Vagina (tissue), 2 donors: ENCODE results near the gene SFN. TPM values are rescaled to one million over a fixed set of nuclear protein-coding genes. Genes with fewer than 3 reads are reported as not detected.
"Not testable (repeated sequence)": the region's sequence is repeated elsewhere in the genome, so short reads cannot be mapped to it uniquely, and the experiment has no call there.

Experiments used
- DNase-seq, 2 donors: peaks; one replicate each; pipeline ENCODE4 v3.0.0-alpha.2; 2017; ENCODE audit errors: extremely low spot score in 2 of 2
- H3K27ac ChIP-seq: fragments of 200-600 bp; sonication (generic); one replicate; pipeline ENCODE4 v1.5.1; 2019
- H3K27me3 ChIP-seq: fragments of 200-600 bp; sonication (generic); one replicate; pipeline ENCODE4 v1.5.1; 2019
- H3K36me3 ChIP-seq, 2 donors: fragments of 200-600 bp; sonication (generic); one replicate each; pipeline ENCODE4 v1.5.1; 2017 to 2019
- H3K4me1 ChIP-seq: fragments of 200-600 bp; sonication (generic); one replicate; pipeline ENCODE4 v1.5.1; 2019
- H3K4me3 ChIP-seq, 2 donors: fragments of 200-600 bp; sonication (generic); 1 replicate in 1 of 2; 2 replicates in 1 of 2; pipeline ENCODE4 v1.5.1; 2016 to 2019
- H3K9me3 ChIP-seq: fragments of 200-600 bp; sonication (generic); one replicate; pipeline ENCODE4 v1.5.1; 2019
- CTCF ChIP-seq, 3 experiments: fragments of 450-650 bp in 2 of 3; fragments of 200-600 bp in 1 of 3; sonication (generic) in 1 of 3; IDR thresholded peaks; one replicate each; pipeline ENCODE4 v1.5.1; 2017 to 2019; ENCODE audit warnings: antibody characterized with exemption in 3 of 3, mild to moderate bottlenecking in 2 of 3, moderate library complexity in 2 of 3
- POLR2A ChIP-seq, 2 donors: fragments of 450-650 bp; IDR thresholded peaks; one replicate each; pipeline ENCODE4 v1.6.1; 2017; ENCODE audit warnings: antibody characterized with exemption in 2 of 2, mild to moderate bottlenecking in 2 of 2, moderate library complexity in 2 of 2
- POLR2AphosphoS5 ChIP-seq, 2 donors: sonication (generic); formaldehyde crosslinking; IDR thresholded peaks; one replicate each; pipeline ENCODE4 v1.9.0; 2017; ENCODE audit warnings: antibody characterized with exemption in 2 of 2, mild to moderate bottlenecking in 2 of 2, low read depth in 1 of 2; ENCODE audit not compliant: insufficient read depth in 1 of 2
- intact Hi-C: fragments of 100-400 bp; cut with DNase I; formaldehyde crosslinking; loops from one replicate; pipeline ENCODE4 v1.15.1; 2023
- total RNA-seq: library from RNA; depleted of rRNA; stranded (reverse); fragments of >200 nt; gene quantifications from one replicate; pipeline ENCODE4 v1.2.3, GENCODE V29; 2016

The SFN gene
- total RNA-seq, 1 donor from 2014 or later = 406 TPM

- no peak overlapping the region for H3K27ac ChIP-seq
- H3K4me3 ChIP-seq = no peak overlapping the region
- TF ChIP-seq POLR2A (IDR thresholded peaks at IDR 0.05) (no peak), POLR2AphosphoS5 (IDR thresholded peaks at IDR 0.05; ENCODE audit: insufficient read depth in 1 of 2, low read depth in 1 of 2) (no peak), CTCF (IDR thresholded peaks at IDR 0.05) (no peak)
- peaks cover 0 to 10% of the 10 kb centered on the region in 2 donors for H3K36me3 ChIP-seq
- H3K4me1 ChIP-seq = no peaks in the 10 kb centered on the region
- intact Hi-C loops = no loop called here
- DNase-seq = no peak
- no peaks in the 10 kb centered on the region for H3K9me3 ChIP-seq
- H3K27me3 ChIP-seq = no peaks in the 10 kb centered on the region
Observed at GRCh38 chr1:26874896-26875295, 11.9 kb downstream of the SFN start.

DNA sequence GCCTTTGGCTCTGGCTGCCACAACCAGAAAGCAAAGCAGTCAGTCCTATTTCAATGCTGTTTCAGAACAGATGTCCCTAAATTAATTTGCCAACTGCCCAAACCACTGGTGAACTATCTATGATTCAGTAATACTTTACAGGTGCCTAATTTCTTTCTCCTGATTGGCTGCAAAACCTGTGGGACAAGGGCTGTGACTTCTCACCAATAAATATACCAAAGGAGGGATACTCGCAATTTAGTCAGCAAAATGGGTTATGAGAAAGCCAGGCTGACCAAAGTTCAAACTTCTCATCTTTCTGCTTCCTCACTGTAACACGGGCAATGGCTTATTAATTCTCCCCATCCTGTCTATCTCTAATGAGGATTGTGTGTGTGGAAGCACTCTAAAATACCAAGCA lies 14.4 kb downstream of the SFN start:
- no peak overlapping the region for H3K4me3 ChIP-seq
- H3K27ac ChIP-seq = peak overlapping the region; percentile 19
- no peaks in the 10 kb centered on the region for H3K9me3 ChIP-seq
- intact Hi-C loops = no loop called here
- TF ChIP-seq CTCF (IDR thresholded peaks at IDR 0.05) = no peak
- TF ChIP-seq POLR2AphosphoS5 (IDR thresholded peaks at IDR 0.05; ENCODE audit: insufficient read depth in 1 of 2, low read depth in 1 of 2) = no peak
- no peak for TF ChIP-seq POLR2A (IDR thresholded peaks at IDR 0.05)
- H3K27me3 ChIP-seq = no peaks in the 10 kb centered on the region
- no peaks in the 10 kb centered on the region for H3K4me1 ChIP-seq
- DNase-seq = no peak
- peaks cover 0 to 31% of the 10 kb centered on the region in 2 donors for H3K36me3 ChIP-seq

DNA sequence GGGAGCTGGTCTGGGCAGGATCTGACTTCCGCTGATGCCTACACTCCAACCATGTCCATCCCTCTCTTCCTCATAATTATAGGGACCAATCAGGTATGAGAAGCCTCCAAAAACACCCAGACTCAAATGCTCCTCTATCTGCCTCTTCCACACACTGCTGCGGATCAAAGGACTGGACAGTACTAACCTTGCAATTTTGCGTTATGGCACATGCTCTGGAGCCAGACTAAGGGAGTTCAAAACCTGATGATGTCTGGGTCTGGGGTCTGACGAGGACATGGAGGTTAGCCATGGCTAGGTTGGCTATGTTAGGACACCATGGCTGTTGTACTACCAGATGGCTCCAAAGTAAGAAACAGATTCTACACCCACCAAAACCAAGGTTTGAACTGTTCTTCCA lies 16.8 kb downstream of the SFN start:
- no peak for DNase-seq
- Histone ChIP-seq H3K36me3 (peaks cover 0 to 55% of the 10 kb centered on the region in 2 donors), H3K9me3 (no peaks in the 10 kb centered on the region), H3K27ac (no peak overlapping the region), H3K4me1 (no peaks in the 10 kb centered on the region), H3K4me3 (no peak overlapping the region), H3K27me3 (no peaks in the 10 kb centered on the region)
- intact Hi-C loops = no loop called here
- TF ChIP-seq POLR2AphosphoS5 (IDR thresholded peaks at IDR 0.05; ENCODE audit: insufficient read depth in 1 of 2, low read depth in 1 of 2) (no peak), POLR2A (IDR thresholded peaks at IDR 0.05) (no peak), CTCF (IDR thresholded peaks at IDR 0.05) (no peak)

GRCh38 chr1:26881611-26882010 lies 18.7 kb downstream of the SFN start:
- DNase-seq, H3K27me3 ChIP-seq, H3K4me1 ChIP-seq, H3K27ac ChIP-seq, intact Hi-C loops, H3K4me3 ChIP-seq, H3K9me3 ChIP-seq: not testable (repeated sequence)
- H3K36me3 ChIP-seq = peaks cover 0 to 74% of the 10 kb centered on the region in 2 donors

GRCh38 chr1:26882696-26883463 lies 19.9 kb downstream of the SFN start:
- no peak overlapping the region for H3K27ac ChIP-seq
- no peak overlapping the region for H3K4me3 ChIP-seq
- H3K9me3 ChIP-seq = no peaks in the 10 kb centered on the region
- TF ChIP-seq CTCF (IDR thresholded peaks at IDR 0.05) (no peak), POLR2A (IDR thresholded peaks at IDR 0.05) (no peak), POLR2AphosphoS5 (IDR thresholded peaks at IDR 0.05; ENCODE audit: insufficient read depth in 1 of 2, low read depth in 1 of 2) (no peak)
- peaks cover 0 to 82% of the 10 kb centered on the region in 2 donors for H3K36me3 ChIP-seq
- H3K4me1 ChIP-seq = no peaks in the 10 kb centered on the region
- intact Hi-C loops = no loop called here
- no peak for DNase-seq
- H3K27me3 ChIP-seq = no peaks in the 10 kb centered on the region
